GM18868 (cell line): ENCODE measurements around the gene SDK1.
"Not testable (repeated sequence)": the region's sequence is repeated elsewhere in the genome, so short reads cannot be mapped to it uniquely, and the experiment has no call there.

ENCODE experiments used
- ATAC-seq: cut with Tn5 transposase; IDR thresholded peaks from one replicate; pipeline ENCODE4 v1.9.1; 2021; ENCODE audit warnings: mild to moderate bottlenecking, moderate library complexity; ENCODE audit not compliant: unreplicated experiment

SDK1 gene

GRCh38 chr7:4203626-4204512 is 902.8 kb downstream of the SDK1 start:
- no peak for ATAC-seq

DNA sequence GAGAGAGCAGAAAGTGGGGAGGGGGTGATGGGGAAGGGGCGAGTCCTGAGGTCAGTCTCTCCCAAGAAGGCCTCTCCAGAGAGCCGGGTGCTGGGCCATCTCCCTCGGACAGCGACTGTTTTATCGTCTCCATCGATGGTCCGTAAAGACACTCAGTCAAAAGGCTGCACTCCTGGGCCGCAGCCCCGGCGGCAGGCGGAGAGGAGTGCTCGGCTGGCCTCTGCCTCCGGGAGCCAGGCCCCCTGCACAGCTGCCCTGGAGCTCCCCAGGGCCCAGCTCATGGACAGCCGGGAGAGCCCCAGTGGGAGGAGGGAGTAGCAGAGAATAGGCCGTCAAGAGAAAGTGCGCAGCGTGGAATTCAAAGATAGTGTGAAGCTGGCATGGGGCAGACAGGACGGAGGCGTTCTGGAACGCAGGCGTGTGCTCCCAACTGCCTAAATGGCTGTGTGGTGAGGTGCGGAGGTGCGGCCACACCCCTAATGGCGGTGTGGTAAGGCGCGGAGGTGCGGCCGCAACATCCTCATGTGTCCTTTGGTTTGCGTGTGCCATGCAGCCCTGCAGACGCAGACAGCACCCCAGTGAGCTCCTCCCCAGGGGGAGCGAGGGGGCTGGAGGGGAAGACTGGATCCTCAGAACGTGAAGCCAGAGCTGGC is 903.6 kb downstream of the SDK1 start:
- ATAC-seq, result no peak

DNA sequence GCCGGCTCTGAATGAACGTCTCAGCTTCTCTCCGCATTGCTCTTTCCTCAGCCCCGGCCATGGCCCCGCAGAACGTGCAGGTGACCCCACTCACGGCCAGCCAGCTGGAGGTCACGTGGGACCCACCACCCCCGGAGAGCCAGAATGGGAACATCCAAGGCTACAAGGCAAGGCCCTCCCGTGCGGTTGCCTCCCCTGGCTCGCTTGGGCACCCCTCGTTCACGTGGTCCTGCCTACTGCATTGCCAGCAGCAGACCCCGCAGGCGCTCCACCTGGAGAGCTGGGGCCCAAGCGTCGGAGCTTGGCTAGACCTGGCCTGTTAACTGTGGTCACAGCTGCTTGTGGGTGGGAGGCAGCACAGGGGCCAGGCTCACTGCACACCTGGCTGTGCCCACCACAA is 904.8 kb downstream of the SDK1 start:
- ATAC-seq, result no peak

- ATAC-seq, result no peak
Observed at GRCh38 chr7:4207011-4207410, 906.0 kb downstream of the SDK1 start.

- ATAC-seq, result no peak
Observed at GRCh38 chr7:4208086-4208485, 907.0 kb downstream of the SDK1 start.

- ATAC-seq, result no peak
Observed at GRCh38 chr7:4208586-4208985, 907.5 kb downstream of the SDK1 start.

DNA sequence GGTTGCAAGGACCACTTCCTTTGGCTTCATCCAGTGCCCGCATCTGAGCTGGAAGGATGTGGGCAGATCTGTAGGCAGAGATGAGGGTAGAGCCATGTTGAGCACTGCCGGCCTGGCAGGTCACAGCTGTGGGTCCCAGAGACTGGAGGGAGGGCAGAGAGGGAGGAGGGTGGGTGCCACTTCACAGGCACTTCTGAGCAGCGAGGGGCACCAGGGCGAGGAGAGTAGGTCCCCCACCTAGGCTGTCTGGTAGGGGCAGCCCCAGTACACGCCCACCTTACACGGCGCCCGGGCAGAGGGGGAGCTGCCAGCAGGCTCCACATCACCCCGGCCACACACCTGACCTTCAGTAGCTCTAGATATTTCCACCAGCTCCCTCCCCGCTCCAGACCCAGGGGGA is 908.1 kb downstream of the SDK1 start:
- no peak for ATAC-seq

- no peak for ATAC-seq
Observed at GRCh38 chr7:4209966-4210365, 908.9 kb downstream of the SDK1 start.

- no peak for ATAC-seq
Observed at GRCh38 chr7:4210821-4211220, 909.8 kb downstream of the SDK1 start.

DNA sequence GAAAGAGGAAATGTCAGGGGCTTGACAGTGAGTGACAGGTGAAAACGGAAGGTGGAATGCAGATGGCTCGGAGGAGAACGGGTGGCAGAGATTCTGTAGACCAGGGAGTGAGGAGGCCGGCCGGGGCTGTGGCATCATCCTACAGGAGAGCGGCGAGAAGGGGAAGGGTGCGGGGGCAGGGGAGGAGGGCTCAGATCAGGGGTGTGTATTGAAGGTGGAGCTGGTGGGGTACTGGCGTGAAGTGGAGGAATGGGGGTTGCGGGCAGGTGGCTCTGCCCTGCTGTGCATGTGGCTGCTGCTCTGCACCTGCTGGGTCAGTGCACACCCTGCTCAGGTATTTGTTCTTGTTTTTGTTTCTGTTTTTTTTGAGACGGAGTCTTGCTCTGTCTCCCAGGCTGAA is 910.2 kb downstream of the SDK1 start:
- no peak for ATAC-seq

GRCh38 chr7:4212376-4212775 is 911.3 kb downstream of the SDK1 start:
- ATAC-seq, result no peak

- ATAC-seq, result no peak
Observed at GRCh38 chr7:4214291-4215155, 913.5 kb downstream of the SDK1 start.

GRCh38 chr7:4215176-4215720 is 914.2 kb downstream of the SDK1 start:
- ATAC-seq, result no peak

- ATAC-seq, result no peak
Observed at GRCh38 chr7:4216016-4216415, 915.0 kb downstream of the SDK1 start.

DNA sequence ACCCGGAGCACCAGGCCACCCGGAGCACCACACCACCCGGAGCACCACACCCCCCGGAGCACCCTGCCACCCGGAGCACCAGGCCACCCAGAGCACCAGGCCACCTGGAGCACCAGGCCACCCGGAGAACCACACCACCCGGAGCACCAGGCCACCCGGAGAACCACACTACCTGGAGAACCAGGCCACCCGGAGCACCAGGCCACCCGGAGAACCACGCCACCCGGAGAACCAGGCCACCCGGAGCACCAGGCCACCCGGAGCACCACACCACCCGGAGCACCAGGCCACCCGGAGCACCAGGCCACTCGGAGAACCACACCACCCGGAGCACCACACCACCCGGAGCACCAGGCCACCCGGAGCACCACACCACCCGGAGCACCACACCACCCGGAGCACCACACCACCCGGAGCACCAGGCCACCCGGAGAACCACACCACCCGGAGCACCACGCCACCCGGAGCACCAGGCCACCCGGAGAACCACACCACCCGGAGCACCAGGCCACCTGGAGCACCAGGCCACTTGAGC is 916.1 kb downstream of the SDK1 start:
- not testable (repeated sequence) for ATAC-seq

GRCh38 chr7:4218481-4218880 is 917.4 kb downstream of the SDK1 start:
- ATAC-seq, result no peak

GRCh38 chr7:4220011-4220410 is 919.0 kb downstream of the SDK1 start:
- no peak for ATAC-seq

GRCh38 chr7:4221043-4221442 is 920.0 kb downstream of the SDK1 start:
- no peak for ATAC-seq

DNA sequence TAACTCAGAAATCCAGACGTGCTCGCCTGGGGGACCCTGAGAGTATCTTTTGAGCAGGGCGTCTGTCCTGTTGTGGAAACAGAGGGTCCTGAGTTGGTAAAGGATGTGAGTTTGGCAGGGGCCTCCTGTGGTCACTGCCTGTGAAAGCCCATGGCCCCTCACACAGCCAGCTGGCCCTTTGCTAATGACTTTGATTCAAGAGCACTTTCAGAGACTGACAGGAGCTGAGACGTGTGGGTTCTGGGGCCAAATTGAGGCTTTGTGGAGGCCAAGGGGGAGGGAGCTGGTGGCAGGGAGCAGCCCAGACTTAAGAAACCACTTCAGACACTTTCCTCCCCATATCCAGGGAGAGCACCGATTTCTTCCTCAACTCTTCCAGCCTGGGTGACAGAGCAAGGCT is 921.6 kb downstream of the SDK1 start:
- ATAC-seq, result no peak

DNA sequence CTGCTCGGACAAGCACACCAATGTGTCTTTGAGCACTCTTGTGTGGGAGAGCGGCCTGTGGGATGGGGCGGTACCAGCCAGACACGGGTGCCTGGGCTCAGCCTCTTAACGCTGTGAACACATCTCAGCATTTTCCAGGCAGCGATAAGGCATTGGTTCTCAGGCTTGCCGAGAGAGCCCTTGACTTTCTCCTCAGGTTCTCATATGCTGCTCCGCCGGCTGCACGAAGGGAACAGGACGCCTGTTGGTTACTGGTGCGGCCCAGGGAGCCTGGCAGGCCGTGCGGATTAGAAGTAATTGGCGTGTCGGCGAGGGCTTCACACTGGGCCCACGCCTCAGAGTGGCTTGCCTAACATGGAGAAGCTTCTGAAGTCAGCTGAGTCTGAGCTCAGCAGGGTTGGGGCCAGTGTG is 924.3 kb downstream of the SDK1 start:
- ATAC-seq, result no peak
